Naive thymus-derived CD8-positive, alpha-beta T cell (primary cell): ENCODE data around the gene CALHM1. TPM values are rescaled to one million over a fixed set of nuclear protein-coding genes. Genes with fewer than 3 reads are reported as not detected.
"Not testable (repeated sequence)": the region's sequence is repeated elsewhere in the genome, so short reads cannot be mapped to it uniquely, and the experiment has no call there.

ENCODE experiments used
- ATAC-seq, 2 donors: fragments of 150-1000 bp; cut with Tn5 transposase in 1 of 2; sonication (Bioruptor Pico), chemical (Tn5 transposase) in 1 of 2; 1 replicate in 1 of 2; 2 replicates in 1 of 2; pipeline ENCODE4 v1.10.0; 2021; ENCODE audit warnings: mild to moderate bottlenecking in 2 of 2, moderate library complexity in 2 of 2
- POLR2A ChIA-PET: fragments of 350-600 bp; sonication (Branson Sonifier 250); formaldehyde crosslinking; loops from one replicate; lab custom pipeline; 2021; ENCODE audit warnings: antibody characterized with exemption; lab: Charles Lee
- DNase-seq, 10 donors: peaks; one replicate each; pipeline versions ENCODE4 v3.0.0 to v3.0.0-alpha.2; 2020 to 2022
- H3K27ac Mint-ChIP-seq, 10 donors: one replicate each; pipeline ENCODE4 v1.8.0; 2020 to 2022; ENCODE audit warnings: mild to moderate bottlenecking in 10 of 10, mixed read lengths in 10 of 10, moderate library complexity in 4 of 10, inconsistent platforms in 1 of 10
- H3K27me3 Mint-ChIP-seq, 5 donors: one replicate each; pipeline ENCODE4 v1.8.0; 2021 to 2022; ENCODE audit warnings: mixed read lengths in 5 of 5
- H3K36me3 Mint-ChIP-seq, 3 donors: one replicate each; pipeline ENCODE4 v1.8.0; 2020 to 2022; ENCODE audit warnings: mixed read lengths in 3 of 3, mild to moderate bottlenecking in 2 of 3, inconsistent platforms in 1 of 3
- H3K4me1 Mint-ChIP-seq, 4 donors: one replicate each; pipeline ENCODE4 v1.8.0; 2021 to 2022; ENCODE audit warnings: mixed read lengths in 4 of 4
- H3K4me3 Mint-ChIP-seq, 10 donors: one replicate each; pipeline ENCODE4 v1.8.0; 2020 to 2022; ENCODE audit warnings: mild to moderate bottlenecking in 10 of 10, mixed read lengths in 10 of 10, moderate library complexity in 6 of 10, inconsistent platforms in 1 of 10
- H3K9me3 Mint-ChIP-seq, 9 donors: one replicate each; pipeline ENCODE4 v1.8.0; 2020 to 2022; ENCODE audit warnings: mixed read lengths in 9 of 9, mild to moderate bottlenecking in 3 of 9, inconsistent platforms in 1 of 9, moderate library complexity in 1 of 9
- polyA plus RNA-seq, 3 donors: library from polyadenylated mRNA; unstranded; fragments of 300-500 nt; fragmentation: Illumina TruSeq; gene quantifications; one replicate each; pipeline ENCODE4 v1.2.3, GENCODE V29; 2021
- total RNA-seq, 8 experiments: library from RNA in 2 of 8; stranded (reverse) in 2 of 8; gene quantifications; one replicate each; pipeline ENCODE4 v1.2.3 and lab custom pipeline; 2021 to 2026

The CALHM1 gene
- total and polyA plus RNA-seq, 5 experiments from 2014 or later, result 0.05 TPM; not detected in 4

- H3K9me3 Mint-ChIP-seq, result no peaks in the 10 kb centered on the region
- H3K27me3 Mint-ChIP-seq, result no peaks in the 10 kb centered on the region
- DNase-seq (no peak), ATAC-seq (no peak)
- H3K4me1 Mint-ChIP-seq, result peaks cover 0 to 4% (median 3%) of the 10 kb centered on the region in 4 donors
- H3K4me3 Mint-ChIP-seq, result no peak overlapping the region
- peaks cover 0 to 95% (median 15%) of the 10 kb centered on the region in 3 donors for H3K36me3 Mint-ChIP-seq
- peak overlapping the region in 1 of 10 donors; percentile 27 for H3K27ac Mint-ChIP-seq
- POLR2A ChIA-PET, result no interaction called here
Measured at GRCh38 chr10:103441611-103442010, 17.1 kb downstream of the CALHM1 start.

- H3K4me3 Mint-ChIP-seq, result no peak overlapping the region
- H3K9me3 Mint-ChIP-seq, result no peaks in the 10 kb centered on the region
- H3K4me1 Mint-ChIP-seq, result peaks cover 0 to 4% (median 3%) of the 10 kb centered on the region in 4 donors
- H3K27ac Mint-ChIP-seq, result no peak overlapping the region
- DNase-seq (no peak), ATAC-seq (no peak)
- peaks cover 0 to 94% (median 15%) of the 10 kb centered on the region in 3 donors for H3K36me3 Mint-ChIP-seq
- no peaks in the 10 kb centered on the region for H3K27me3 Mint-ChIP-seq
- POLR2A ChIA-PET, result no interaction called here
Measured at GRCh38 chr10:103441206-103441605, 17.5 kb downstream of the CALHM1 start.

- POLR2A ChIA-PET, result no interaction called here
- Mint-ChIP-seq H3K9me3 (no peaks in the 10 kb centered on the region), H3K4me1 (peaks cover 0 to 4% (median 2%) of the 10 kb centered on the region in 4 donors), H3K27ac (peak overlapping the region in 4 of 10 donors; percentile 14 to 72 (median 50)), H3K36me3 (peaks cover 0 to 94% (median 15%) of the 10 kb centered on the region in 3 donors), H3K27me3 (no peaks in the 10 kb centered on the region), H3K4me3 (no peak overlapping the region)
- ATAC-seq (no peak), DNase-seq (no peak)
Measured at GRCh38 chr10:103440416-103440815, 18.3 kb downstream of the CALHM1 start.

- DNase-seq (no peak), ATAC-seq (no peak)
- Mint-ChIP-seq H3K27me3 (no peaks in the 10 kb centered on the region), H3K36me3 (peaks cover 0 to 94% (median 17%) of the 10 kb centered on the region in 3 donors), H3K27ac (peak overlapping the region in 1 of 10 donors; percentile 72), H3K4me3 (no peak overlapping the region), H3K4me1 (peaks cover 0 to 2% (median under 1%) of the 10 kb centered on the region in 4 donors), H3K9me3 (no peaks in the 10 kb centered on the region)
- POLR2A ChIA-PET, result interaction anchor here (0.6 kb wide), 1 partner anchor 13 kb away, joined by 3 read pairs; no protein-coding TSS in a partner anchor
Measured at GRCh38 chr10:103439776-103440175, 18.9 kb downstream of the CALHM1 start.

GRCh38 chr10:103433858-103434257 lies 24.8 kb downstream of the CALHM1 start:
- H3K27me3 Mint-ChIP-seq, result no peaks in the 10 kb centered on the region
- DNase-seq (no peak), ATAC-seq (no peak)
- H3K9me3 Mint-ChIP-seq, result no peaks in the 10 kb centered on the region
- POLR2A ChIA-PET, result interaction anchor here (0.7 kb wide), 1 partner anchor 16 kb away, joined by 3 read pairs; no protein-coding TSS in a partner anchor
- H3K4me3 Mint-ChIP-seq, result no peak overlapping the region
- H3K36me3 Mint-ChIP-seq, result peaks cover 0 to 79% (median 26%) of the 10 kb centered on the region in 3 donors
- peaks cover 10 to 23% (median 17%) of the 10 kb centered on the region in 4 donors for H3K4me1 Mint-ChIP-seq
- no peak overlapping the region for H3K27ac Mint-ChIP-seq

- H3K4me3 Mint-ChIP-seq, result no peak overlapping the region
- no peak overlapping the region for H3K27ac Mint-ChIP-seq
- POLR2A ChIA-PET, result no interaction called here
- H3K9me3 Mint-ChIP-seq, result no peaks in the 10 kb centered on the region
- peaks cover 14 to 34% (median 24%) of the 10 kb centered on the region in 4 donors for H3K4me1 Mint-ChIP-seq
- no peaks in the 10 kb centered on the region for H3K27me3 Mint-ChIP-seq
- peaks cover 0 to 79% (median 24%) of the 10 kb centered on the region in 3 donors for H3K36me3 Mint-ChIP-seq
- DNase-seq, result no peak
- ATAC-seq, result no peak
Measured at GRCh38 chr10:103431902-103432301, 26.8 kb downstream of the CALHM1 start.

- Mint-ChIP-seq H3K4me1 (peaks cover 16 to 34% (median 24%) of the 10 kb centered on the region in 4 donors), H3K36me3 (peaks cover 0 to 79% (median 30%) of the 10 kb centered on the region in 3 donors), H3K4me3 (peak overlapping the region; percentile 15 to 79 (median 66)), H3K27me3 (no peaks in the 10 kb centered on the region), H3K27ac (peak overlapping the region in 3 of 10 donors; percentile 20 to 71 (median 49)), H3K9me3 (no peaks in the 10 kb centered on the region)
- POLR2A ChIA-PET, result no interaction called here
- DNase-seq (peak in 2 of 10 donors; percentile 8 to 30), ATAC-seq (peak; percentile 49 to 51)
Measured at GRCh38 chr10:103429647-103430046, 29.1 kb downstream of the CALHM1 start.

GRCh38 chr10:103428989-103429643 lies 29.6 kb downstream of the CALHM1 start:
- H3K4me3 Mint-ChIP-seq, result peak overlapping the region in 9 of 10 donors; percentile 13 to 79 (median 52)
- POLR2A ChIA-PET, result interaction anchor here (0.6 kb wide), 1 partner anchor 1223 kb away, joined by 7 read pairs; no protein-coding TSS in a partner anchor
- H3K27me3 Mint-ChIP-seq, result no peaks in the 10 kb centered on the region
- H3K36me3 Mint-ChIP-seq, result peaks cover 3 to 82% (median 35%) of the 10 kb centered on the region in 3 donors
- ATAC-seq (peak; percentile 62 to 65), DNase-seq (peak in 3 of 10 donors; percentile 15 to 48 (median 48))
- H3K4me1 Mint-ChIP-seq, result peaks cover 16 to 34% (median 24%) of the 10 kb centered on the region in 4 donors
- H3K27ac Mint-ChIP-seq, result peak overlapping the region in 6 of 10 donors; percentile 2 to 71 (median 37)
- H3K9me3 Mint-ChIP-seq, result no peaks in the 10 kb centered on the region

GRCh38 chr10:103427866-103428265 lies 30.8 kb downstream of the CALHM1 start:
- ATAC-seq (no peak), DNase-seq (no peak)
- Mint-ChIP-seq H3K4me1 (peaks cover 16 to 34% (median 24%) of the 10 kb centered on the region in 4 donors), H3K27ac (no peak overlapping the region), H3K9me3 (no peaks in the 10 kb centered on the region), H3K27me3 (no peaks in the 10 kb centered on the region), H3K4me3 (no peak overlapping the region), H3K36me3 (peaks cover 10 to 86% (median 39%) of the 10 kb centered on the region in 3 donors)
- POLR2A ChIA-PET, result no interaction called here

- H3K27ac Mint-ChIP-seq, result peak overlapping the region in 1 of 10 donors; percentile 53
- POLR2A ChIA-PET, result interaction anchor here (0.6 kb wide), 1 partner anchor 605 kb away, joined by 4 read pairs; no protein-coding TSS in a partner anchor
Measured at GRCh38 chr10:103423748-103424147, 35.0 kb downstream of the CALHM1 start.

GRCh38 chr10:103419101-103419500 lies 39.6 kb downstream of the CALHM1 start:
- POLR2A ChIA-PET, result interaction anchor here (0.6 to 1.0 kb wide), 2 partner anchors 65 to 600 kb away, joined by 3 read pairs; no protein-coding TSS in a partner anchor

More at GRCh38 chr10:103423748-103424147, 35.0 kb downstream of the CALHM1 start:
- no peak for ATAC-seq
- no peak for DNase-seq
- Mint-ChIP-seq H3K36me3 (peaks cover 10 to 94% (median 49%) of the 10 kb centered on the region in 3 donors), H3K4me1 (peaks cover 5 to 11% (median 6%) of the 10 kb centered on the region in 4 donors), H3K27me3 (no peaks in the 10 kb centered on the region), H3K4me3 (no peak overlapping the region), H3K9me3 (no peaks in the 10 kb centered on the region)

GRCh38 chr10:103417601-103418000 lies 41.1 kb downstream of the CALHM1 start:
- POLR2A ChIA-PET, result interaction anchor here (0.5 to 1.0 kb wide), 2 partner anchors 16 to 67 kb away, joined by 3 read pairs; no protein-coding TSS in a partner anchor
- H3K27ac Mint-ChIP-seq, result peak overlapping the region in 1 of 10 donors; percentile 32
- H3K4me1 Mint-ChIP-seq, result peaks cover 0 to 2% (median 0%) of the 10 kb centered on the region in 4 donors
- peaks cover 7 to 98% (median 44%) of the 10 kb centered on the region in 3 donors for H3K36me3 Mint-ChIP-seq
- ATAC-seq (no peak), DNase-seq (no peak)
- H3K27me3 Mint-ChIP-seq, result no peaks in the 10 kb centered on the region
- H3K9me3 Mint-ChIP-seq, result no peaks in the 10 kb centered on the region
- H3K4me3 Mint-ChIP-seq, result no peak overlapping the region

More at GRCh38 chr10:103419101-103419500, 39.6 kb downstream of the CALHM1 start:
- ATAC-seq (no peak), DNase-seq (no peak)
- Mint-ChIP-seq H3K27me3 (no peaks in the 10 kb centered on the region), H3K9me3 (no peaks in the 10 kb centered on the region), H3K4me1 (peaks cover 0 to 2% (median 0%) of the 10 kb centered on the region in 4 donors), H3K4me3 (no peak overlapping the region), H3K36me3 (peaks cover 14 to 98% (median 54%) of the 10 kb centered on the region in 3 donors), H3K27ac (no peak overlapping the region)

- DNase-seq, H3K27ac Mint-ChIP-seq, H3K4me1 Mint-ChIP-seq, ATAC-seq, H3K27me3 Mint-ChIP-seq, H3K4me3 Mint-ChIP-seq, H3K9me3 Mint-ChIP-seq: not testable (repeated sequence)
- POLR2A ChIA-PET, result interaction anchor here (1.0 kb wide), 1 partner anchor 67 kb away, joined by 3 read pairs; no protein-coding TSS in a partner anchor
- H3K36me3 Mint-ChIP-seq, result peaks cover 7 to 98% (median 39%) of the 10 kb centered on the region in 3 donors
Measured at GRCh38 chr10:103417148-103417469, 41.6 kb downstream of the CALHM1 start.
